Daoy (cell line): Measurements from ENCODE around the gene SGTA. TPM values are rescaled to one million over a fixed set of nuclear protein-coding genes. Genes with fewer than 3 reads are reported as not detected.

Source experiments
- DNase-seq: peaks from one replicate; pipeline ENCODE4 v3.0.0-alpha.2; 2015; ENCODE audit warnings: low read depth
- total RNA-seq: library from RNA; depleted of rRNA; stranded (reverse); fragments of >200 nt; shearing (Covaris generic); gene quantifications from 2 replicates; pipeline ENCODE4 v1.2.3, GENCODE V29; 2014

Gene SGTA
- total RNA-seq, 1 experiment from 2014 or later, result 91.2 TPM

DNA sequence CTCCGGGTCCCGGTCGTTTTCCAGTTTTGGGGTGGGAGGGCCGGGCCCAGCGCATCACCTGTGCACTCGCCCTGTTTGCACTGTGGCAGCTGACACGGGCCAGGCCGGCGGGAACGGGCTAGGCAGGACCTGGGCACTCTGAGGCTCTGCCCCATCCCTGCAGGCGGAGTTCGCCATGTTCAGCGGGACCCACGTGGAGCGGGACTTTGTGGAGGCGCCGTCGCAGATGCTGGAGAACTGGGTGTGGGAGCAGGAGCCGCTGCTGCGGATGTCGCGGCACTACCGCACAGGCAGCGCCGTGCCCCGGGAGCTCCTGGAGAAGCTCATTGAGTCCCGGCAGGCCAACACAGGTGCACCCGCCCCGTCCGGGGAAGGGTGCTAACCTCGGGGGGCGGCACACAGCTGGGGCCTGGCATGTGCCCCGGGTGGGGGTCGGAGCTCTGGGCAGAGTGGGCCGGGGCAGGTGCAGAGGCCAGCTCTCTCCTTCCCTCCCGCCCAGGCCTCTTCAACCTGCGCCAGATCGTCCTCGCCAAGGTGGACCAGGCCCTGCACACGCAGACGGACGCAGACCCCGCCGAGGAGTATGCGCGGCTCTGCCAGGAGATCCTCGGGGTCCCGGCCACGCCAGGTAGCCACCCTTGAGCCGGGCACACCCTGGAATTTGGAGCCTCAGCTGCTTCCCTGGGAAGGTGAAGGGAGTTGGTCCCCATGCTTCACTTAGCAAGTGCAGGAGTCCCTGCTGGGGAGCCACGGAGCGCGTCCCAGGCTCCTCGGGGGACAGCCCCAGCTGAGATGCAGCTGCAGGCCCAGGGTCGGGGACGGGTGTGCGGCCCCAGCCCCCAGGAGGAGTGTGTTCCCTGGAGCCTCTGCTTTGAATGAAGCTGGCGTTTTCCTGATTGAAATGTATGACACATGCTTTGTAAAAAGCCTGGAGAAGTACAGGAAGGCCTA lies 27.3 kb upstream of the SGTA start:
- no peak for DNase-seq

DNA sequence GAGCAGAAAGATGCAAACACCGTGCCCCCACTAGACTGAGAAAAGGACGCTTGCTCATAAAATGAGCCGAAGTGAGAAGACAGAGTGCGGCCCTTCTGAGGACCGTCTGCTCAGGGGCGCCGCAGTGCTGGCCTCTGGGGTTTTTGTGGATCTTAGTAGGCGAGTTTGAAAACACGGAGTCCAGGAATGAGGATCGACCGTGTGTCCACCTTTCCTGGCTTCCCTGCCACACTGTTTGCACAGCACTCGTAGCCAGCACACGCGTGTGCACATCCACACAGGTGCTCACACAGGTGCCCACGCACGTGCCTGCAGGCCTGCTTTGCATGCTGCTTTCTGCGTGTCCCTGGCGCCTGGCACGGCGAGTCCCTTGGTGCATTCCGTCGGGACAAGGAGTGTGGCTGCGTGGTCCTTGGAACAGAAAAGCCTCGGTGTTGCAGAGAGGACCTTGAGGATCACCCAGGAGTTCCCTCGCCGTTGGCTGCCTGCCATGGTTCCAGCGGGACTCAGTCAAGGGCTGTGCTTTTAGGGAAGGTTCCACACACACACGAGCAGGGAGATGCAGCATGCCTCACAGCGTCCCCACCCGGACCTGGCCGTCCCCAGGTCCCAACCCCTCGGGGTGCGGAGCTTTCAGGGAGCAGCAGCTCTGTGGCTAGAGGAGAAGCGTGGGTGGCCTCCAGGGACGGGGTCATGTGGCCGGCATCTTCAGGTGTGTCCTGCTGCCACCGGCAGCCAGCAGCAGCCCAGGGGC lies 26.5 kb upstream of the SGTA start:
- no peak for DNase-seq

DNA sequence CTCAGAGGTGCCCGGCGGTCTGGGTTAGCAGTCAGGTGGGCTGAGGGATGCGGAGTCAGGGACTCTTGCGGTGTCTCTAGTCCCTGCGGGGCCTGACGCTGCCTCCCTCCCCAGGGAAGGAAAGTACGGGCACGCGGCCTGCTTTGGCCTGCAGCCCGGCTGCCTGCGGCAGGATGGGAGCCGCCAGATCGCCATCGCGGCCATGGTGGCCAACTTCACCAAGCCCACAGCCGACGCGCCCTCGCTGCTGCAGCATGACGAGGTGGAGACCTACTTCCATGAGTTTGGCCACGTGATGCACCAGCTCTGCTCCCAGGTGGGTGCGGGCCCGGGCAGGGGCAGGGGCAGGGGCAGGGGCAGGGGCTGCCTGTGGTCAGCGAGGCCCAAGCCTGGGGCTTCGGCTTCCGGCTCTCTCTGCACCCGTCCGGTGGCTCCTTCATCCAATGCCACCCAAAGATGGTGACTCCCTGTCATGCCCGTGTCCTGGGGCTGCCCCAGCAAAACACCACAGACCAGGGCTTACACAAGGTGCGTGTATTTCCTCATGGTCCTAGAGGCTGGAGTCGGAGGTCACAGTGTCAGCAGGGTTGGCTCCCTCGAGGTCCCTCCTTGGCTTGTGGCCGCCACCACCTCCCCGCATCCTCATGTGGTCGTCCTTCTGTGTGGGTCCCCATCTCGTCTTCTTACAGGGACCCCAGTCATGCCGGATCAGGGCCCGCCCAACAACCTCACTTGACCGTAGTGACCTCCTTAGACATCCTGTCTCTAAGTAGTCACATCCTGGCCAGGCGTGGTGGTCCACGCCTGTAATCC lies 25.3 kb upstream of the SGTA start:
- DNase-seq, result no peak

DNA sequence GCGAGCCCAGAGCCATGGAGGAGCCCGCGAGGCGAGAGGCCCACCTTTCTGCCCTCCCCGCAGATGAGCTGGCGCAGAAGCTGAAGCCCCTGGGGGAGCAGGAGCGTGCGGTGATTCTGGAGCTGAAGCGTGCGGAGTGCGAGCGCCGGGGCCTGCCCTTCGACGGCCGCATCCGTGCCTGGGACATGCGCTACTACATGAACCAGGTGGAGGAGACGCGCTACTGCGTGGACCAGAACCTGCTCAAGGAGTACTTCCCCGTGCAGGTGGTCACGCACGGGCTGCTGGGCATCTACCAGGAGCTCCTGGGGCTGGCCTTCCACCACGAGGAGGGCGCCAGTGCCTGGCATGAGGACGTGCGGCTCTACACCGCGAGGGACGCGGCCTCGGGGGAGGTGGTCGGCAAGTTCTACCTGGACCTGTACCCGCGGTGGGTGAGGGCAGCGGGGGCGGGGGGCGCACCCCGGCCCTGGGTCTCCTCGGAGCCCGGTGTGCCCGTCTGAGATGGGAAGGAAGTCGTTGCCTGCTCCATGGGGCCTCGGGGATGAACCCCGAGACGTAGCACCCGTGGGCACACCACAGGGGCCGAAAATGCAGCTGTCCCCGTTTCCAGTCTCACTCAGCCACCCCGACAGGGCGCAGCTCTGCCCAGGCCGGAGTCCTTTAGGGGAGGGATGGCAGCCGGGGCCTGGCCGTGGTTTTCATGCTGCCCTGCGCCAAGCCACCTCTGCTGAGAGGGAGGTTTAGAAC lies 24.5 kb upstream of the SGTA start:
- DNase-seq, result no peak

DNA sequence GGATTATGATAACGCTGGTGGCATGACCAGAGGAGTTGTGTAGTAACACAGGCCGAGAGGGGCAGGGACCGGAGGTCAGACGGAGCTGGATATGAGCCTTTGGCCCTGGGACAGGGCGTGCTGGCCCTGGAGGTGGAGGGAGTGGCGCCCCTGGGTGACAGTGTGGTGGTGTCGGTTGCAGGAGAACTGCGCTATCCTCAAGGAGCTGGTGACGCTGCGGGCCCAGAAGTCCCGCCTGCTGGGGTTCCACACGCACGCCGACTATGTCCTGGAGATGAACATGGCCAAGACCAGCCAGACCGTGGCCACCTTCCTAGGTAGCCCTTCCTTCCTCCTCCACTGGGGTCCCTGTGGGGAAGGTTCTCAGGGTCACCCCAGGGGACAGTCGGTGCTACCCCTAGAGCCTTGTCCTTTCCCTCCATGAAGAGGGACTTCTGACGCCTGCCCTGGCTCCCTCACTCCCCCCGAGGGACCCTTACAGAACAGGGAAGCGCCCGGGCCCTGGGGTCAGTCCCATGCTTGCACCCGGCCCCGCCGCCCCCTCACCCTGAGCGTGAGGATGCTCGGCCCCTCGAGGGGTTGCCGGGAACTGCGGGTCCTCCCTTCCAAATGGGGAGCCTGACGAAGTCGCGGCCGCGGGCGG lies 23.8 kb upstream of the SGTA start:
- DNase-seq, result no peak

DNA sequence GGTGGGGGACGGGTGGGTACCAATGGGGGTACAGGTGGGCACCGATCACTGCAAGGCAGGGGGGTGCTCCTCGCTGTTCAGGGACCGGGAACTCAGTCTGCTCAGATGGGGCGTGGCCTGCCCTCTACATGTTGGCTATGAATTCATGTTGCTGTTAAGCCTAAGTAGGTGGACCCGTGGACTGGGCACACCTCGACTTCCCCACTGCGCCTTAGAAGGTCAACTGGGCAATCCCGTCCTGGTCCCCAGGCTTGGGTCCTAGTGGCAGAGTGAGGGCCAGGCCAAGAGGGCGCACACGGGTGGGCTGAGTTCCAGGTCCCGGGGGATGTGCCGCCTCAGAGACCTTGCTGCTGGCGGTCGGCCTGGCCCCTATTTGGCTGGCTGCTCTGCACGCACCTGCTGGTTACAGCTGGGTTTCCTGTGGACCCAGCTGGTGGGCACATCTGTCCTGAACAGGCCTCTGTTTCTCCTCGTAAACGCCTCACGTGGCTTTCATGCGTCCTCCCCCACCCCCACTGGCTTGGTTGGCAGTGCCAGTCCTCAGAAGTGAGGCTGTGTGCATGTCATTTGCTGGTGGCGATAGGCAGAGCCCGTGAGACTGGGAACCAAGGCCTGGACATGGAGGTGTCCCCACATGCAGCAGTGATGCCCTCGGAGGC lies 23.0 kb upstream of the SGTA start:
- DNase-seq, result no peak

DNA sequence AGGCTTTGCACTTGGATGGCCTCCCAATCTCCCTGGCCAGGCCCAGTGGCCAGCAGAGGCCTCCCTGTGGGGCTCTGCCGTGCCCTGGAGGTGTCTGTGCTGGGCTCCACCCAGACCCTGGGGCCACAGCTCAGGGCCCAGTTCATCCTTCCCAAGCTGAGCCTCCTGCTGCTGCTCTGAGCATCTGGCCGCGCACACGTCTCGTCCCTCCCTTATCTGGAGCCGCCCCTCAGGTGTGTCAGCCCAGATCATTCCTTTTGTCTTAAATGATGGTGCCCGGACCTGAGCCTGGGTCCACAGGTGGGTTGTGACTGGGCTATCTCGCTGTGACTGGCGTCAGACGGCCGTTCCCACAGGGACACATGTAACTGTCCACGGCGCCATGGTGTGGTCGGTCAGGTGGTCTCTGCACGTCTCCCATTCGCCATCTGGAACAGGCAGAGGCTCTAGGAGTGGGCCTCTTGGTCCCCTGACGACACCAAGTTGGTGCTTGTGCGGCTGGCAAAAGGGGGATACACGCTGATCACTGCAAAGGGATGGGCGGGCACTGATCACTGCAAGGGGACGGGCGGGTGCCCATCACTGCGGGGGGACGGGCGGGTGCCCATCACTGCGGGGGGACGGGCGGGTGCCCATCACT lies 22.3 kb upstream of the SGTA start:
- DNase-seq, result no peak

DNA sequence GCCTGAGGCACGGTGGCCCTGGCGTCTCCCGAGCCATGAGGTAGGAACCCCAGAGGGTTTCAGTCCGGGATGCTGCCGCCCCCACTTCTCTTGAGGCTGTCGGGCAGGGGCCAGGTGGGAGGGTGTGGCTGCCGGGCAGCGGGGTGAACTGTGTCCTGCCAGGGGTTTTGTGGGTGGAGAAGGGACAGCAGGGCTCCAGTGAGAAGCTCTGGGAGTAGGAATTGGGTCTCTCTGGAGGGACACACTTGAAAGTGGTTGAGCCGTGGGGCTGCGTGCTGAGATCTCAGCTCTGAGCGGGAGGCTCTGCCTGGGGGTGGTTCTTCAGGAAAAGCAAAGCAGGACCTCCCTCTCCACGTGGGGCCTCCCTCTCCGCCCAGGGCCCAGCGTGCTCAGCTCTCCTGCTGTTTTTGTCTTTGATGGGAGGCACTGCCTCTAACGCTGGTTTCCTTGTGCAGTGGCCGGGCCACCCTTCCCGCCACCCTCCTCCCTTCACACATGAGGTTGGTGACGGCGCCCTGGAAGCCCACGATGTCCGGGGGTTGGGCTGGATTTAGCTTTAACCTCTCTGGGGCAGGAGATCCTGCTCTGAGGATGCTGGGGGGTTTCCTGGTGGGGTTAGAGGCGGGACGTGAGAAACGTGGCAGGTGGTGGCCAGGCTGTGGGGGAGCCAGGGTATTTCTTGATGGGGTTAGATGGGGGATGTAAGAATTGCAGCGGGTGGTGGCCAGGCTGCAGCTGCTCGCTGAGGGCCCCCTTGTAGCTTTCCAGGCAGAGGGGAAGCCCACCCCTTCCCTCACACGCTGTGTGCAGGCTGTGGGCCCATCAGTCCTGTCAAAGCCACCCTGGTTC lies 21.3 kb upstream of the SGTA start:
- no peak for DNase-seq

DNA sequence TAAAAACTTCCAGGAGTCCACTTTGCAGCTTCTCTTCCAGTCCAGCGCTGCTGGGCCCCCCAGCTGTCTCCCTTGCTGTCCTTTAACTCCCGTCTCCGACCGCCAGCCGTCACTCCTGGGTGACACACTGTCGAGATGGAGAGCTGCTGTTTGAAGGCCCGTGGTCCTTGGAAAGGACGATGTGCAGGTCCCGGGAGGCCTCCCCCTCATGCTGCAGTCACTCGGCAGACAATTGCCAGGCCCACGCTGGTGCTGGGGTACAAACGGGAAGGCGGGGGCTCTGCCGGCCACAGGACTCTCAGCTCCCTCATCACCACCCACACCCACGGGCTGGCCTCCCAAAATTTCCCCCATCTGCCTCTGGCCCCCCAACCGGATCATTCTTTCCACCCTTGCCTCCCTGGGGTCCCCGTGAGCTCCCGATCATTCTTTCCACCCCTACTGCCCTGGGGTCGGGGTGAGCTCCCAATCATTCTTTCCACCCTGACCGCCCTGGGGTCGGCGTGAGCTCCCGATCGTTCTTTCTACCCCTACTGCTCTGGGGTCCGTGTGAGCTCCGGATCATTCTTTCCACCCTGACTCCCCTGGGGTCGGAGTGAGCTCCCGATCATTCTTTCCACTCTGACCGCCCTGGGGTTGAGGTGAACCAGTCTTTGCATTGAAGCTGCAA lies 20.5 kb upstream of the SGTA start:
- no peak for DNase-seq

DNA sequence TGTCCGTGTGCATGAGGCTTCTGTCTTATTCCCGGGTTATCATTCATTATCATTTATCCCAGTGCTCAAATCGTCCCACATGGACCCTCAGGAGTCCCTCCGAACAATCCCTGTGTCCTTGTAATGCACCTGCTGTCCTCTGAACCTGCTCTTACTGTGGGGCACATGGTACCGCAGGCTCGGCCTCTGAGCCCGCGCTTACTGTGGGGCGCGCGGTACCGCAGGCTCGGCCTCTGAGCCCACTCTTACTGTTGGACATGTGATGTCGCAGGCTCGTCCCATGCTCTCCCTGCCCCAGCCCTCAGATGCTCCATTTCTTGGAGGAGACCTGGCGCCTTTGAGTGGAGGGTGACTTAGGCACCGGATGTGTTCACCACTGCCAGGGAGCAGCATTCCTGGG lies 19.8 kb upstream of the SGTA start:
- no peak for DNase-seq

DNA sequence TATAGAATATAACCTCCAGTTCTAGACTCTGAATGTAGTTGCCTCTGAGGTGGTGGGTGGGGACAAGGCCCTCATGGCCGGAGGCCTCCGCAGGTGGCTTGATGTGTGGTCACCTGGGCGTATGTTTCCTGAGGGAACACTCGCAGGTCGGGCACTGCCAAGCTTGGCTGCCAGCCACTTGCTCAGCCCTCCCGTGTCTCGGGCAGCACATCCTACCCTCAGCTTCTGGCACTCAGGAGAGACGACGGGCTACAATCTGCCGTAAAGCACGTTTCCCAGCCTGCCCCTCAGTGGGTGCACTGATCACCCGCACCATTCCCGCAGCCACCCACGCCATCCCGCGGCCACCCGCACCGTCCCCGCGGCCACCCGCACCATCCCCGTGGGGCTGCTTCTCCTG lies 17.4 kb upstream of the SGTA start:
- no peak for DNase-seq

DNA sequence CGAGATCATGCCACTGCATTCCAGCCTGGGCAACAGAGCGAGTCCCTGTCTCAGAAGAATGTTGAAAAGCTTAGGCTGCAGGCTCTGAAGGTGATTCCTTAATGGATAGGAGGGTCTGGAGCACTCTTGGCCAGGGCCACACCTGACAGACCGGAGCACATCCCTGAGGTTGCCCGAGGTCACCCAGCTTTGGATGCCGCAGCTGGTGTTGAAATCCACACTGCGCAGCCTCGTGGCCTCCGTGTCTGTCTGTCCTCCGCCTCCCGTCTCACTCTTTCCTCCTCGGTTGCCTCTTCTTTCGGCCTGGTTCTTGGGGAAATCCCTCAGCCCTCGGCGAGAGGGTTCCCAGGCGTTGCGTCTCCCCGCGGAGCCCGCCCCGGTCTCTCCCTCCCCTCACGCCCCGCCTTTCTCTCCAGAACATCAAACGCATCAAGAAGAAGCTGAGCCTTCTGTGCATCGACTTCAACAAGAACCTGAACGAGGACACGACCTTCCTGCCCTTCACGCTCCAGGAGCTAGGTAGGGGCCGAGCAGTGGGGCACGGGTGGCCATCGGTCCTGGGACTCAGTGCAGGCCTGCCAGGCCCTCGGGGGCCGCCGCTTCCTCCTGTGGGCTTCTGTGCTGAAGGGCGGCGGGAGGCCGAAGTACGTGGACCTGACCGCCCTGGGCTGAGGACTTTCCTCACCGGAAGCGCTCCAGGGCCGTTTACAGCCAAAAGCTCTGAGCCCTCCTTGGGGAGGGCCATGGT lies 16.4 kb upstream of the SGTA start:
- no peak for DNase-seq

DNA sequence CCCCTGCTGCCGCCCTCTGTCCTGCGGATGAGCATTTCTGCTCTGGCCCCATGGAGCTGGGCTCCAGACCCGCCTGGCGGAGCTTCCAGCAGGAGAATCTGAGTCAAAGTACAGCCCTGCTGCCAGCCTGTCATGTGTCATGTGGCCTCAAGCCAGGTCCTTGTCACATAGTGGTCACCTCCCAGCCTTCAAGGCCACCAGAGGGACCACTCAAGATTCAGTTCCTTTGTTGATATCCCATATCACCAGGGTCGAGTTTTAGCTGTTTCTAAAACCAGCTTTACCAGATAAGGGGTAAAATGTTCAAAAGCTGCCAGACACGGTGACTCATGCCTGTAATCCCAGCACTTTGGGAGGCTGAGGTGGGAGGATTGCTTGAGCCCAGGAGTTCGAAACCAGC lies 15.7 kb upstream of the SGTA start:
- DNase-seq, result no peak

DNA sequence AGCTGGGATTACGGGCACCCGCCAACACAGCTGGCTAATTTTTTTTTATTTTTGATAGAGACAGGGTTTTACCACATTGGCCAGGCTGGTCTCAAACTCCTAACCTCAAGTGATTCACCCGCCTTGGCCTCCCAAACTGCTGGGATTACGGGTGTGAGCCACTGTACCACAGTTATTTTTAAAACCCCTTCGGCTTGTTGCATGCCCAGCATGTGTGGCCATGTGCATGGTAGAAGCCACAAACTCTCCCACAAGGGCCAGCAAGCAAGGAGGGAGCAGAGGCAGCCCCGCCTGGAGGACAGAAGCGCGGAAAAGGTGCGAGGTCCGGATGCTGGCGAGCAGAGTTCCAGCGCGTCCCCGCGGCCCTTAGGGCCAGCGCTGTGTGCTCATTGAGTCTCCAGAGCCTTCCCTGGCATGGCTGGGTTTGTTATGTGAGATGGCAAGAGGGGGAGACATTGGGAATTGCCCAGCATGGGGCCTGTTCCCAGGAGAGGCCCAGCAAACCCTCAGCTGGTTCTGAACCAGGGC lies 15.1 kb upstream of the SGTA start:
- no peak for DNase-seq

DNA sequence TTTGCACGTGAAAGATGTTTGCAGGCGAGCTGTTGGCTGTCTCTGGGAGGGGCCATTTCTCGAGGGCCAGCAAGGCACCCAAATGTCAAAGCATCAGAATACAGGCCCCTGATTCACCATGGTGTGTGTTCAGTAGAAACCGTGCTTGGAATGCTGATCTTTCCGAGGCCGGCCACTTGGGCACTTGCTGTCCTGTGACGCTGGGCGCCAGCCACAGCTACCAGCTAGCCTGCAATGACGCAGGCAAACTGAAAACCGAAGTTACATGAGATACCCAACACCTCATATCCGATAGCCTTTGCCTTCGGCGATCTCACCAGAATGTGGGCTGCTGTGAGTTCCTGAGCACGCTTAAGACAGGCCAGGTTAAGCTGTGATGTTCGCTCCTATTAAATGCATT lies 14.2 kb upstream of the SGTA start:
- DNase-seq, result no peak

DNA sequence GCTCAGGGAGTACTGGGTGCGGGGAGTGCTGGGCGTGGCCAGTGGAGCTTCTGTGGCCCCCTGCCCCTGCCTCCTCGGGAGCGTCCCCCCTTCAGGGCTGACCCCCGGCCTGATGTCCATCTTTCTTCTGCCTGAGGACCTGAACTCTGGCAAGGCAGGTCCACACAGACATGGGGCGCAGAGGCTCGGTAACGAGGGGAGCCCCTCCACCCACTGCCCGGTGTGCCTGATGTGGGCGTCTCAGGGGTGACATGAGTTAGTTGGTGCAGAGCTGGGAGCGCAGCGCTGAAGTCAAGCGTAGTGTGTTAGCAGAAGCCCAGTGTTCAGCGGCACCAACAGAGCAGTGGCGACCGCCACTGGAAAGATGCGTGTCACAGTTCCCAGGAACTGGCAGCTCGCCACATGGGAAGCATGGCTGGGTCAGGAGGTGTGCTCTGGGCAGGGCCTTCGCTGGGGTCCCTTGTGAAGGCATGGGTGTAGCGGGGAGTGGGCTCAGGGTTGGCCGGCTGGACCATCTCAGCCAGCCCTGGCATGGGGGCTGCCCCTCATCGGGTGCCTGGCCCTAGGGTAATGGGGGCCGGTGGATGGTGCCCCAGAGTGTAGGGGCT lies 13.7 kb upstream of the SGTA start:
- no peak for DNase-seq
